ENCODE measurements around the gene SLC35F3. TPM values are rescaled to one million over a fixed set of nuclear protein-coding genes. Genes with fewer than 3 reads are reported as not detected.
A peak's percentile ranks its signal among the peaks of the same experiment; 100 is the strongest.

SLC35F3 gene
- total and polyA plus RNA-seq, 9 of the 15 experiments (the other 6 are each of a cell fraction or from before 2014, with no cell fraction given), result 0.04 to 0.07 (median 0.04) TPM; not detected in 6

- peak; percentile 55 to 74 (median 62) for TF ChIP-seq CTCF (IDR thresholded peaks at IDR 0.05 in 2 of 3, conservative IDR thresholded peaks at IDR 0.05 in 1 of 3; ENCODE audit: insufficient read depth in 2 of 3, low read depth in 1 of 3, low read length in 3 of 3)
- no peak for TF ChIP-seq COPS2 (conservative IDR thresholded peaks at IDR 0.05)
- TF ChIP-seq MAZ (CRISPR knock-in tag; conservative IDR thresholded peaks at IDR 0.05 in 1 of 2, IDR thresholded peaks at IDR 0.05 in 1 of 2), result peak in 1 of 2 experiments; percentile 57; a peak in 2 of 4 replicates
- TF ChIP-seq KLF1 (tag; IDR thresholded peaks at IDR 0.05), result no peak
- no peak for TF ChIP-seq ZNF695 (CRISPR knock-in tag; IDR thresholded peaks at IDR 0.05)
- no peak for TF ChIP-seq TEAD2 (tag; IDR thresholded peaks at IDR 0.05)
- no peak for TF ChIP-seq GABPB1 (CRISPR knock-in tag; IDR thresholded peaks at IDR 0.05)
- peak; percentile 57; the same call in 1 of the 2 replicates for TF ChIP-seq CXXC5 (CRISPR knock-in tag; IDR thresholded peaks at IDR 0.05)
- no peak for TF ChIP-seq YY1 (IDR thresholded peaks at IDR 0.05; ENCODE audit: borderline replicate concordance in 1 of 3, control insufficient read depth in 1 of 3, extremely low read depth in 1 of 3, insufficient read depth in 3 of 3, insufficient read length in 1 of 3, insufficient replicate concordance in 2 of 3, low read depth in 1 of 3, low read length in 2 of 3)
- TF ChIP-seq ZNF274 (IDR thresholded peaks at IDR 0.05; ENCODE audit: borderline replicate concordance, low read depth, low read length), result no peak
- no peak for TF ChIP-seq NR2C2 (CRISPR knock-in tag; IDR thresholded peaks at IDR 0.05)
- peak; percentile 61 for TF ChIP-seq NR2C2 (tag; IDR thresholded peaks at IDR 0.05)
- no peak for TF ChIP-seq ZNF165 (CRISPR knock-in tag; IDR thresholded peaks at IDR 0.05; ENCODE audit: borderline replicate concordance)
- no peak for TF ChIP-seq NFATC3 (IDR thresholded peaks at IDR 0.05)
- TF ChIP-seq E2F8 (IDR thresholded peaks at IDR 0.05; ENCODE audit: low read depth, partially characterized antibody), result no peak
- no peak for TF ChIP-seq POLR2H (tag; IDR thresholded peaks at IDR 0.05; ENCODE audit: low read depth)
- no peak for TF ChIP-seq NKRF (IDR thresholded peaks at IDR 0.05; ENCODE audit: borderline replicate concordance)
- no peak for TF ChIP-seq SUPT5H (IDR thresholded peaks at IDR 0.05)
- no peak for TF ChIP-seq LARP7 (IDR thresholded peaks at IDR 0.05)
- TF ChIP-seq ERF (CRISPR knock-in tag; IDR thresholded peaks at IDR 0.05), result no peak
- no peak for TF ChIP-seq RUNX1 (IDR thresholded peaks at IDR 0.05; ENCODE audit: low read depth)
- no peak for TF ChIP-seq ZNF282 (CRISPR knock-in tag; IDR thresholded peaks at IDR 0.05)
These were observed 326.8 kb downstream of the SLC35F3 start (continued) for GRCh38 chr1:234231061-234231892.

Data from K562 (cell line).